ENCODE results near the gene GALR3. TPM values are rescaled to one million over a fixed set of nuclear protein-coding genes. Genes with fewer than 3 reads are reported as not detected.

GALR3 gene
- total and polyA plus RNA-seq, 10 donors: not detected

DNA sequence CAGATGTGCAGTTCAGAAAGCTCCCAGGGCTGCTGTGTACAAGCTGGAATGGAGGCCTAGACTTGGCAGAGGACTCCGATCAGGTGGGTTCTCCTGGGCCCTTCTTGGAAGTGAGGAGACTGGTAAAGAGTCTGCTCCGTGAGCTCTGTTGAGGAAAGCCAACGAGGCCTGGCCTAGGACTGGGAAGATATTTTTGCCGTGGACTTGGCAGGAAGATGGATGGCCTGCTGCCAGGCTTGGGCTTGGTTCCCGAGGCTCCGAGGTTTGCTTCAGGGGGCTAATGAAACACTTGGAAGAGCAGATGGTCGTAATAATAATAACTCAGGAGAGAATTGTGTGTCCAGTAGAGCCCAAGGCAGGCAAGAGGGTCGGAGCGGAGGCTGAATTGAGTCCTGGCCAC, 3.9 kb downstream of the GALR3 start:
- Histone ChIP-seq H3K27me3 (replicated peaks in 1 of 7) (peaks cover 0 to 36% (median 9%) of the 10 kb centered on the region in 7 donors), H3K4me1 (peaks cover 0 to 18% (median 11%) of the 10 kb centered on the region in 6 donors), H3K36me3 (peaks cover under 1 to 41% (median 26%) of the 10 kb centered on the region in 6 donors), H3K27ac (no peak overlapping the region), H3K4me3 (no peak overlapping the region), H3K9me3 (no peaks in the 10 kb centered on the region)
- TF ChIP-seq POLR2A (IDR thresholded peaks at IDR 0.05): no peak
- no peak for TF ChIP-seq POLR2AphosphoS5 (IDR thresholded peaks at IDR 0.05)
- TF ChIP-seq, protein P1, sequence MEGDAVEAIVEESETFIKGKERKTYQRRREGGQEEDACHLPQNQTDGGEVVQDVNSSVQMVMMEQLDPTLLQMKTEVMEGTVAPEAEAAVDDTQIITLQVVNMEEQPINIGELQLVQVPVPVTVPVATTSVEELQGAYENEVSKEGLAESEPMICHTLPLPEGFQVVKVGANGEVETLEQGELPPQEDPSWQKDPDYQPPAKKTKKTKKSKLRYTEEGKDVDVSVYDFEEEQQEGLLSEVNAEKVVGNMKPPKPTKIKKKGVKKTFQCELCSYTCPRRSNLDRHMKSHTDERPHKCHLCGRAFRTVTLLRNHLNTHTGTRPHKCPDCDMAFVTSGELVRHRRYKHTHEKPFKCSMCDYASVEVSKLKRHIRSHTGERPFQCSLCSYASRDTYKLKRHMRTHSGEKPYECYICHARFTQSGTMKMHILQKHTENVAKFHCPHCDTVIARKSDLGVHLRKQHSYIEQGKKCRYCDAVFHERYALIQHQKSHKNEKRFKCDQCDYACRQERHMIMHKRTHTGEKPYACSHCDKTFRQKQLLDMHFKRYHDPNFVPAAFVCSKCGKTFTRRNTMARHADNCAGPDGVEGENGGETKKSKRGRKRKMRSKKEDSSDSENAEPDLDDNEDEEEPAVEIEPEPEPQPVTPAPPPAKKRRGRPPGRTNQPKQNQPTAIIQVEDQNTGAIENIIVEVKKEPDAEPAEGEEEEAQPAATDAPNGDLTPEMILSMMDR (IDR thresholded peaks at IDR 0.05 in 8 of 11, conservative IDR thresholded peaks at IDR 0.05 in 3 of 11): no peak
- intact Hi-C loops (cut with DNase I; ENCODE audit: low total_unique reads): no loop called here
- no peak for DNase-seq
- 74 to 90% (median 77%) methylated on average over 9 of the region's 9 CpGs for WGBS, 5 donors

DNA sequence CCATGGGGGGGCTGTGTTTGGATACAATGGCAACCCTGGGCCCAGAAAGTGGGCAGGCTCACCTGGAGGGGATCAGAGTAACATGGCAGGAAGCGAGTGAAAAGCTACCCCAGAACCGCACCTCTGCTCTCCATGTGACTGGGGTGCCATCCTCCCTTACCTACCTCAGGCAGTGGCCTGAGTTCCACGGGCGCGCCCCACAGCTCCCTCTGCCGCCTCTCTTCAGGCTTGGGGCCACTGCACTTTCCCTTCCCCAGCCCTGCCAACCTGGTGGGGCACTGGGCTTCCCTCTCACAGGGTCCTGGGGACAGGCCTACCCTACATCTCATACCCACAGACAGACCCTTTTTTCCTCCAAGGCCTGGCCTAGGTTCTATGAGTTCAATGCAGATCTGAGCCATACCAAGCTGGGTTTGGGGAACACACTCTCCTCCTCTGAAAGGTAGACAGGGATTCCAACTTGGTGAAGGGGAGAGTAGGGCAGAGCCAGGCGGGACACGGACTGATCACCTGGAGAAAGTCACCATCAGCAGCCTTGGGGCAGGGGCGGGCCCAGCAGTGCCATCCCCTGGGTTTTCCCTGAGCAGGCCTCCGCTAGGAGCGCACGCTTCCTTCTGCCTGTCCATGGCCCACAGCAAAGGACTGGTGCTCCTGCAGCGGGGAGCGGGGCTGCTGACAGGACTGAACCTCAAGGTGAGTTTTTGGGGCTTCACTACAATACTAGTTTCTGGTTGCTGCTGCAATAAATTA, 7.1 kb downstream of the GALR3 start:
- Histone ChIP-seq H3K9me3 (no peaks in the 10 kb centered on the region), H3K4me3 (no peak overlapping the region), H3K27me3 (replicated peaks in 1 of 7) (peaks cover 0 to 4% (median 0%) of the 10 kb centered on the region in 7 donors), H3K4me1 (peaks cover 0 to 4% (median 1%) of the 10 kb centered on the region in 6 donors), H3K27ac (no peak overlapping the region), H3K36me3 (peaks cover 11 to 73% (median 50%) of the 10 kb centered on the region in 6 donors)
- no peak for DNase-seq
- intact Hi-C loops (cut with DNase I; ENCODE audit: low total_unique reads): no loop called here
- TF ChIP-seq POLR2A (IDR thresholded peaks at IDR 0.05) (no peak), POLR2AphosphoS5 (IDR thresholded peaks at IDR 0.05) (peak in 1 of 3 donors; percentile 14)
- 86 to 96% (median 93%) methylated on average over 13 to 14 of the region's 14 CpGs for WGBS, 5 donors

DNA sequence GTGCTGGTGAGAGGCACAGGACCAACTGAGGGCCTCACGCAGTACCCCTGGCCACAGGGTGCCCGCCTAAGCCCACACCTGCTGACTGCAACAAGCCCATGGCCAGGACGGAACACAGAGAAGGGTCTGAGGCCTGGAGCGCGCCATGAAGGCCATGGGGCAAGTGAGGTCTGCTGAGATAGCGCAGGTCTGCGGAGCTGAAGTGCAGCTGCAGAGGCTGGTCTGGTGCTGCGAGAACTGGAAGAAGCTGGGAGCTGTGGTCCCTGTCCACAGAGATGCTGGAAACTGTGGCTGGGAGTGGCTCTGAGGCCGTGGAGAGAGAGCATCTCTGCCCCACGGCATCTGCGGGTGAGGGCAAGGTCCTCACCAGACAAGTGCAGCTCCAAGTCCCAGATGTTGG, 8.3 kb downstream of the GALR3 start:
- TF ChIP-seq, protein P1 (IDR thresholded peaks at IDR 0.05 in 8 of 11, conservative IDR thresholded peaks at IDR 0.05 in 3 of 11): no peak
- TF ChIP-seq POLR2A (IDR thresholded peaks at IDR 0.05): no peak
- no peak for TF ChIP-seq POLR2AphosphoS5 (IDR thresholded peaks at IDR 0.05)
- no peak overlapping the region for H3K27ac ChIP-seq
- DNase-seq: no peak
- no peak overlapping the region for H3K4me3 ChIP-seq
- intact Hi-C loops (cut with DNase I; ENCODE audit: low total_unique reads): no loop called here
- no peaks in the 10 kb centered on the region for H3K4me1 ChIP-seq
- WGBS, 5 donors: 94 to 98% (median 96%) methylated on average over 8 to 11 of the region's 11 CpGs
- H3K36me3 ChIP-seq: peaks cover 11 to 85% (median 56%) of the 10 kb centered on the region in 6 donors
- H3K27me3 ChIP-seq (replicated peaks in 1 of 7): no peaks in the 10 kb centered on the region
- no peaks in the 10 kb centered on the region for H3K9me3 ChIP-seq

DNA sequence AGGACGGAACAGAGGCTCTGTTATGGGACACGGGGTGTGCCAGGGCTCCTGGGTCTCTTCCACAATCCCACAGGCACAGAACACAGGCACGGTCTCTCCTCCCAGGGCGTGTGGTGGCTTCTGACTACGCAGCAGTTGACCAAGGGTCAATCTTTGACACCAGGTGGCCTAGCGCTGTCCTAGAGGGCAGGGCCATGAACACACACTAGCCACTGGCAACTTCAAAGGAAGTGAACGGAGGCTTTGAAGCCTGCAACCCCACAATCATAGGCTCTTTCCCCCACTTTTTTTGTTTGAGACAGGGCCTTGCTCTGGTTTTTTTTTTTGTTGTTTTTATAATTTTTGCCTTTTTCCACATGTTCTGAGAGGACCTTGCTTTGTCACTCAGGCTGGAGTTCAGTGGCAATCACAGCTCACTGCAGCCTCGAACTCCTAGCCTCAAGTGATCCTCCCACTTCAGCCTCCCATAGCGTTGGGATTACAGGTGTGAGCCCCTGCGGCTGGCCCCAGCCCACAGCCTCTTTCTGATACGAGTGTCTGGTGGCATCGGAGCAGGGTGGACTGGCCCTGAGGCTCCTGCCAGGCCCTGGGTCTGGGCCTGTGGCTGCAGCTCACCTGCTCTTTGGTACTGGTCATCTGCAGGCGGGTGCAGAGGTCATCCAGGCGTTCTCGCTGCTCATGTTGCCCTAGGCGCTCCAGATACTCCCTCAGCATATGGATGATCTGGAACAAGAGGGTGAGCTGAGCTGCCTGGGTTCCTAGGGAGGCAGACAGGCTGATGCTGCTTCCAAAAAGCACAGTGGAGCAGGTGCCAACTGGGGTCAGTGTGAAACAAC, 9.1 kb downstream of the GALR3 start:
- Histone ChIP-seq H3K9me3 (no peaks in the 10 kb centered on the region), H3K36me3 (peaks cover 11 to 93% (median 63%) of the 10 kb centered on the region in 6 donors), H3K4me1 (no peaks in the 10 kb centered on the region), H3K27ac (no peak overlapping the region), H3K27me3 (replicated peaks in 1 of 7) (no peaks in the 10 kb centered on the region), H3K4me3 (no peak overlapping the region)
- 95 to 98% (median 97%) methylated on average over 13 to 16 of the region's 16 CpGs for WGBS, 5 donors
- DNase-seq: no peak
- intact Hi-C loops (cut with DNase I; ENCODE audit: low total_unique reads): no loop called here
- TF ChIP-seq POLR2AphosphoS5 (IDR thresholded peaks at IDR 0.05): peak in 1 of 3 donors; percentile 19
- no peak for TF ChIP-seq POLR2A (IDR thresholded peaks at IDR 0.05)
- TF ChIP-seq, protein P1 (IDR thresholded peaks at IDR 0.05 in 8 of 11, conservative IDR thresholded peaks at IDR 0.05 in 3 of 11): no peak

Data from spleen (tissue), 11 donors.